Stimulated activated CD8-positive, alpha-beta memory T cell treated with anti-CD3 and anti-CD28 coated beads, Interleukin-15, amount 100 ng/mL, for 24 hours (primary cell): ENCODE data around the gene RPL12.

Experiments
- DNase-seq: peaks from one replicate; pipeline ENCODE4 v3.0.0-alpha.2; 2020; ENCODE audit warnings: low read depth

Gene RPL12

DNA sequence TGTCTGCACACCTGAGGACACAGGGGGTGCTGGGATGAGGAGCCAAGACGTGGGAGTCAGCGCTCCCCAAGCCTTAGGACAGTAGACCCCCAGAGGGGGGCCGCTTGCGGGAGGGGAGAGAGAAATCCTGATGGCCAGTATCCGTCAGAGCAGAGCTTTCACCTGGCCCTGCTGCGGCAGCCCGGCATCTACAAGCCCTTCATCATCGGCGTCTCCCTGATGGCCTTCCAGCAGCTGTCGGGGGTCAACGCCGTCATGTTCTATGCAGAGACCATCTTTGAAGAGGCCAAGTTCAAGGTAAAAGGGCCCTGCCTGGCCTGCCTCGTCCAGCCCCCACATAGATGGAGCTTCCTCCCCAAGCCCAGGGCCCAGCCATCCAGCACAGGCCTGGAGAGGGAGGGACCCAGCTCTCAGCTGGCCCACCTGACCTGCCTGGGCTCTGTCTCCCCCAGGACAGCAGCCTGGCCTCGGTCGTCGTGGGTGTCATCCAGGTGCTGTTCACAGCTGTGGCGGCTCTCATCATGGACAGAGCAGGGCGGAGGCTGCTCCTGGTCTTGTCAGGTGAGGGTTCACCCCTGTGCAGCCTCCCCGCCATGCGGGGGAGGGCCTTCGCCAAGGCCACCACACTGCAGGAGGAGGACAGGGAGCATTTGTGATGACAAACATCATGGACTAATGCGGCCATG is 47.6 kb downstream of the RPL12 start:
- DNase-seq, result no peak

DNA sequence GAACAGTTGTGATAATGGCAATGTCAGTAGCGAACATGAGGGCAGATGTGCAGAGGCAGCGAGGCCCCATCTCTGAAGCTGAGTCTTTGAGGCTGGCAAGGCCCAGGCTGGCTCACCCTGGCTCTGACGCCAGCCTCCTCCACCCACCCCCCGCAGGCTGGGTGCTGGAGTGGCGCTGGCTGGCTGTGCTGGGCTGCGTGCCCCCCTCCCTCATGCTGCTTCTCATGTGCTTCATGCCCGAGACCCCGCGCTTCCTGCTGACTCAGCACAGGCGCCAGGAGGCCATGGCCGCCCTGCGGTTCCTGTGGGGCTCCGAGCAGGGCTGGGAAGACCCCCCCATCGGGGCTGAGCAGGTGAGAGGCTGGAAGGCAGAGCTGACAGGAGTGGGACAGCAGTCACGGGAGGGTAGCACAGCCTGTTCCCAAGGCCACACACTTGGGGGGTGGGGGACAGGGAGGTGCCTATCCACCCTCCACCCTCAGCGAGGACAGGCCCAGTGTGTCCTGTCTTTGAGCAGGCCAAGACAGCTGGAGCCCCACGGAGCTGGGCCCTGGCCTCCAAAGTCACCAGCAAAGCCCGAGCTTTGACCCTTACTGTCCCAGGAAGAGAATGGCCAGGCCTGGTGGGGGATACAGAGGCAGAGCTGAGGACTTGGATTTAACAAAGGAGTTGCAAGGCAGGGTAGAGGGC is 48.7 kb downstream of the RPL12 start:
- no peak for DNase-seq

DNA sequence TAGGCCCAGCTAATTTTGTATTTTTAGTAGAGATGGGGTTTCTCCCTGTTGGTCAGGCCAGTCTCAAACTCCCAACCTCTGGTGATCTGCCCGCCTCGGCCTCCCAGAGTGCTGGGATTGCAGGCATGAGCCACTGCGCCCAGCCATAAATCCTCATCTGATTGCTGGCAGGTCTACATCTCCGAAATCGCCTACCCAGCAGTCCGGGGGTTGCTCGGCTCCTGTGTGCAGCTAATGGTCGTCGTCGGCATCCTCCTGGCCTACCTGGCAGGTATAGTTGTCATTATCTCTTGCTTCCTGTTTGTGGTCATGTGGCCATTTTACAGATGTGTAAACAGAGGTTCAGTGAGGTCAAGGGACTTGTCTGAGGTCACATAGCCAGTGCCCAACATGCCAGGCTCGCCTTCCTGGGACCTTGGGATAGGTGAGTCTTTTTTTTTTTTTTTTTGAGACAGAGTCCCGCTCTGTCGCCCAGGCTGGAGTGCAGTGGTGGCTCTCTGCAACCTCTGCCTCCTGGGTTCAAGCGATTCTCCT is 51.4 kb downstream of the RPL12 start:
- no peak for DNase-seq

GRCh38 chr9:127398715-127399400 is 52.3 kb downstream of the RPL12 start:
- no peak for DNase-seq

- no peak for DNase-seq
Measured at GRCh38 chr9:127398275-127398647, 52.9 kb downstream of the RPL12 start.
